A549 (cell line): ENCODE measurements around the gene TCERG1. TPM values are rescaled to one million over a fixed set of nuclear protein-coding genes. Genes with fewer than 3 reads are reported as not detected.

Source experiments
- ATAC-seq, 2 experiments: fragments of 200-7000 bp in 1 of 2; fragments of >200 bp in 1 of 2; cut with Nextera tagmentation in 1 of 2; cut with Tn5 transposase in 1 of 2; 3 replicates each; pipeline versions ENCODE4 v1.8.0 to v1.9.1; 2018 to 2020; ENCODE audit warnings: mild to moderate bottlenecking in 1 of 2, moderate library complexity in 1 of 2
- CTCF ChIA-PET: fragments of 300-600 bp; sonication (Branson Sonifier 250); formaldehyde crosslinking; extraction: SDS; loops from one replicate; lab custom pipeline; 2021; ENCODE audit warnings: antibody characterized with exemption, inconsistent platforms; lab: Yijun Ruan, JAX
- POLR2A ChIA-PET: fragments of 350-600 bp; formaldehyde crosslinking; extraction: SDS; loops from one replicate; lab custom pipeline; 2021; ENCODE audit warnings: antibody characterized with exemption, inconsistent platforms; lab: Yijun Ruan, JAX
- DNase-seq, 2 experiments: peaks; one replicate each; pipeline versions ENCODE4 v3.0.0 to v3.0.0-alpha.2; 2011 to 2016; ENCODE audit warnings: low read depth in 1 of 2, low spot score in 1 of 2
- FAIRE-seq: peaks from 2 replicates; lab custom pipeline; 2011; peaks lifted over from hg19 to GRCh38; lab: Jason Lieb, UNC
- H3K27ac ChIP-seq, 2 experiments: fragments of >200 bp; sonication (Bioruptor Twin); formaldehyde crosslinking; 3 replicates each; pipeline ENCODE4 v1.5.1; 2016 to 2017
- H3K4me1 ChIP-seq: fragments of >200 bp; sonication (Bioruptor Twin); formaldehyde crosslinking; 3 replicates; pipeline ENCODE4 v1.6.1; 2016
- H3K4me2 ChIP-seq: fragments of >200 bp; sonication (Bioruptor Twin); formaldehyde crosslinking; 3 replicates; pipeline ENCODE4 v1.6.1; 2016
- H3K4me3 ChIP-seq: fragments of >200 bp; sonication (Bioruptor Twin); formaldehyde crosslinking; 3 replicates; pipeline ENCODE4 v1.5.1; 2016
- H3K9me3 ChIP-seq: fragments of >200 bp; sonication (Bioruptor Twin); formaldehyde crosslinking; 3 replicates; pipeline ENCODE4 v1.6.1; 2016
- BCL3 ChIP-seq: fragments of >200 bp; sonication (Bioruptor Twin); formaldehyde crosslinking; IDR thresholded peaks from 3 replicates; pipeline ENCODE4 v1.6.1; 2016
- BHLHE40 ChIP-seq: IDR thresholded peaks from 2 replicates; pipeline ENCODE4 v1.6.1; 2012; ENCODE audit warnings: low read depth, low read length, inconsistent platforms
- CBX2 ChIP-seq: fragments of 200-600 bp; sonication (generic); IDR thresholded peaks from 2 replicates; pipeline ENCODE4 v1.6.1; 2016; ENCODE audit warnings: low read depth, mild to moderate bottlenecking, borderline replicate concordance
- CBX8 ChIP-seq: fragments of 200-600 bp; sonication (generic); IDR thresholded peaks from 2 replicates; pipeline ENCODE4 v1.6.1; 2016
- CEBPB ChIP-seq, 2 experiments: fragments of >200 bp in 1 of 2; sonication (Bioruptor Twin) in 1 of 2; formaldehyde crosslinking in 1 of 2; IDR thresholded peaks; 2 replicates each; pipeline ENCODE4 v1.6.1; 2012 to 2016
- CHD4 ChIP-seq: fragments of 200-600 bp; sonication (generic); IDR thresholded peaks from 2 replicates; pipeline ENCODE4 v1.6.1; 2016; ENCODE audit warnings: antibody characterized with exemption, mild to moderate bottlenecking, borderline replicate concordance
- EHMT2 ChIP-seq: fragments of 200-600 bp; sonication (generic); IDR thresholded peaks from 2 replicates; pipeline ENCODE4 v1.6.1; 2016; ENCODE audit warnings: antibody characterized with exemption, low read depth, mild to moderate bottlenecking, moderate library complexity
- EP300 ChIP-seq, 2 experiments: fragments of >200 bp; sonication (Bioruptor Twin); formaldehyde crosslinking; IDR thresholded peaks; 2 replicates in 1 of 2; 3 replicates in 1 of 2; pipeline ENCODE4 v1.6.1; 2016 to 2017
- FOSB ChIP-seq: fragments of 250-450 bp; sonication (Bioruptor Pico); IDR thresholded peaks from 2 replicates; pipeline ENCODE4 v1.5.0; 2020; ENCODE audit warnings: mild to moderate bottlenecking, moderate library complexity
- HES2 ChIP-seq: fragments of >200 bp; sonication (Bioruptor Twin); formaldehyde crosslinking; IDR thresholded peaks from 2 replicates; pipeline ENCODE4 v1.6.1; 2016
- HEYL ChIP-seq: fragments of 250-450 bp; sonication (Bioruptor Pico); IDR thresholded peaks from 2 replicates; pipeline ENCODE4 v1.8.0; 2021; ENCODE audit warnings: mild to moderate bottlenecking, moderate library complexity
- HMGXB4 ChIP-seq: fragments of 250-450 bp; sonication (Bioruptor Pico); IDR thresholded peaks from 2 replicates; pipeline ENCODE4 v1.5.0; 2021; ENCODE audit warnings: mild to moderate bottlenecking, moderate library complexity, borderline replicate concordance
- HOXB5 ChIP-seq: fragments of 250-450 bp; sonication (Bioruptor Pico); IDR thresholded peaks from 2 replicates; pipeline ENCODE4 v1.5.0; 2020; ENCODE audit warnings: mild to moderate bottlenecking, moderate library complexity
- JUN ChIP-seq, 2 experiments: fragments of >200 bp; sonication (Bioruptor Twin); formaldehyde crosslinking; IDR thresholded peaks; 2 replicates in 1 of 2; 3 replicates in 1 of 2; pipeline ENCODE4 v1.6.1; 2016 to 2017
- MAFK ChIP-seq: fragments of 450-650 bp; IDR thresholded peaks from 2 replicates; pipeline ENCODE4 v1.6.1; 2014; ENCODE audit not compliant: partially characterized antibody
- NPAS2 ChIP-seq: fragments of 250-450 bp; sonication (Bioruptor Pico); IDR thresholded peaks from 2 replicates; pipeline ENCODE4 v1.8.0; 2022; ENCODE audit warnings: mild to moderate bottlenecking, moderate library complexity, borderline replicate concordance
- NR3C1 ChIP-seq: fragments of >200 bp; sonication (Bioruptor Twin); formaldehyde crosslinking; IDR thresholded peaks from 3 replicates; pipeline ENCODE4 v1.6.1; 2017
- PBX3 ChIP-seq: IDR thresholded peaks from 2 replicates; pipeline ENCODE4 v1.6.1; 2012
- RCOR1 ChIP-seq: fragments of 150-350 bp; IDR thresholded peaks from 2 replicates; pipeline ENCODE4 v1.6.1; 2014; ENCODE audit warnings: antibody characterized with exemption, low read length, low read depth
- RFX5 ChIP-seq: fragments of 450-650 bp; IDR thresholded peaks from 2 replicates; pipeline ENCODE4 v1.7.1; 2014; ENCODE audit warnings: antibody characterized with exemption, mild to moderate bottlenecking, moderate library complexity
- RNF2 ChIP-seq: fragments of 200-600 bp; sonication (generic); IDR thresholded peaks from 2 replicates; pipeline ENCODE4 v1.6.1; 2016; ENCODE audit warnings: low read depth, mild to moderate bottlenecking, antibody characterized with exemption, moderate library complexity, borderline replicate concordance
- TFCP2L1 ChIP-seq: fragments of 250-450 bp; sonication (Bioruptor Pico); IDR thresholded peaks from 2 replicates; pipeline ENCODE4 v1.5.0; 2021; ENCODE audit warnings: mild to moderate bottlenecking
- USF2 ChIP-seq: fragments of 450-650 bp; IDR thresholded peaks from 2 replicates; pipeline ENCODE4 v1.6.1; 2014; ENCODE audit warnings: antibody characterized with exemption
- ZC3H11A ChIP-seq: fragments of 450-650 bp; IDR thresholded peaks from 2 replicates; pipeline ENCODE4 v1.6.1; 2014; ENCODE audit warnings: antibody characterized with exemption, mild to moderate bottlenecking
- ZNF302 ChIP-seq: fragments of 250-450 bp; sonication (Bioruptor Pico); IDR thresholded peaks from 2 replicates; pipeline ENCODE4 v1.9.0; 2021; ENCODE audit warnings: inconsistent platforms, mild to moderate bottlenecking, moderate library complexity
- WGBS: methylation state at CpG from one replicate; pipeline ENCODE4 v1.1.6; 2017; ENCODE audit errors: missing lambda C conversion rate; 5-methylcytosine and 5-hydroxymethylcytosine counted together
- polyA plus RNA-seq, 4 experiments: library from polyadenylated mRNA; depleted of rRNA in 3 of 4; stranded (reverse); fragments of >200 nt; fragmentation: RNase III in 1 of 4; extraction: RNeasy Plus Mini Kit Qiagen cat#74134 plus additional on column Dnase treatment in 1 of 4; gene quantifications; 2 replicates in 3 of 4; 3 replicates in 1 of 4; pipeline ENCODE4 v1.2.3, GENCODE V29; 2011 to 2017

Gene TCERG1
- polyA plus RNA-seq, 2 of the 4 experiments (the other 2 are of a cell fraction), result 49.1 to 73.8 TPM

GRCh38 chr5:146474065-146474464, 26.9 kb downstream of the TCERG1 start:
- H3K4me3 ChIP-seq, result no peak overlapping the region
- no peak overlapping the region for H3K27ac ChIP-seq
- CTCF ChIA-PET, result no interaction called here
- ATAC-seq, result no peak
- POLR2A ChIA-PET, result no interaction called here
- no peak for FAIRE-seq
- WGBS, result 80% methylated on average over 1 of the region's 1 CpG
- H3K4me1 ChIP-seq, result no peaks in the 10 kb centered on the region
- no peak overlapping the region for H3K4me2 ChIP-seq
- no peak for DNase-seq
- no peaks in the 10 kb centered on the region for H3K9me3 ChIP-seq
- TF ChIP-seq TFCP2L1 (no peak), USF2 (no peak)
- TF ChIP-seq, all 56 proteins: peak for 0

GRCh38 chr5:146475190-146475780, 28.2 kb downstream of the TCERG1 start:
- FAIRE-seq (no peak), ATAC-seq (peak; percentile 66 to 78; a peak in 5 of 6 replicates), DNase-seq (no peak)
- Histone ChIP-seq H3K4me3 (no peak overlapping the region), H3K27ac (no peak overlapping the region), H3K4me1 (no peaks in the 10 kb centered on the region), H3K4me2 (no peak overlapping the region), H3K9me3 (no peaks in the 10 kb centered on the region)
- TF ChIP-seq USF2 (no peak), NPAS2 (no peak), HES2 (no peak), MAFK (peak; percentile 70), RFX5 (no peak), BHLHE40 (no peak)
- POLR2A ChIA-PET, result no interaction called here
- 67% methylated on average over 4 of the region's 4 CpGs for WGBS
- CTCF ChIA-PET, result no interaction called here

- ATAC-seq (no peak), FAIRE-seq (no peak), DNase-seq (no peak)
- Histone ChIP-seq H3K4me1 (no peaks in the 10 kb centered on the region), H3K9me3 (no peaks in the 10 kb centered on the region), H3K4me3 (no peak overlapping the region), H3K27ac (no peak overlapping the region), H3K4me2 (no peak overlapping the region)
- 95% methylated on average over 1 of the region's 1 CpG for WGBS
- ChIA-PET POLR2A (no interaction called here), CTCF (interaction anchor here (1.0 to 1.5 kb wide), 2 partner anchors 9 to 11 kb away, joined by 3 read pairs; no protein-coding TSS in a partner anchor)
- TF ChIP-seq CBX2 (no peak), CBX8 (no peak), JUN (IDR thresholded peaks at IDR 0.05) (no peak), ZNF302 (CRISPR knock-in tag) (no peak), HOXB5 (CRISPR knock-in tag) (no peak), NR3C1 (no peak), CHD4 (no peak), RCOR1 (no peak), HEYL (CRISPR knock-in tag) (no peak), FOSB (no peak), HMGXB4 (CRISPR knock-in tag) (no peak), RNF2 (no peak), BCL3 (no peak), RFX5 (no peak), EHMT2 (no peak), ZC3H11A (no peak), CEBPB (IDR thresholded peaks at IDR 0.05) (no peak), EP300 (IDR thresholded peaks at IDR 0.05) (no peak), PBX3 (no peak)
These were observed 28.8 kb downstream of the TCERG1 start for GRCh38 chr5:146475906-146476305.
